Neural cell (in vitro differentiated cells): Measurements from ENCODE around the gene OTOF.

Experiments used
- EP300 ChIP-seq: fragments of 450-650 bp; conservative IDR thresholded peaks from 2 replicates; pipeline ENCODE4 v1.6.1; 2014; ENCODE audit warnings: antibody characterized with exemption, mild to moderate bottlenecking, moderate library complexity; ENCODE audit not compliant: poor library complexity, severe bottlenecking
- EZH2 ChIP-seq: fragments of 200-600, 300-800 bp; shearing (Covaris generic), sonication (generic); IDR thresholded peaks from 2 replicates; pipeline ENCODE4 v1.6.1; 2014; ENCODE audit warnings: antibody characterized with exemption, low read length, borderline replicate concordance, mild to moderate bottlenecking; ENCODE audit not compliant: insufficient read depth, poor library complexity, severe bottlenecking
- POLR2AphosphoS5 ChIP-seq: IDR thresholded peaks from 2 replicates; pipeline ENCODE4 v1.6.1; 2012
- RAD21 ChIP-seq: fragments of 450-650 bp; conservative IDR thresholded peaks from 2 replicates; pipeline ENCODE4 v1.6.1; 2014; ENCODE audit warnings: antibody characterized with exemption, mild to moderate bottlenecking, moderate library complexity
- SMC3 ChIP-seq: fragments of 450-650 bp; conservative IDR thresholded peaks from 2 replicates; pipeline ENCODE4 v1.6.1; 2014; ENCODE audit warnings: antibody characterized with exemption, mild to moderate bottlenecking, moderate library complexity; ENCODE audit not compliant: poor library complexity
- TAF1 ChIP-seq: IDR thresholded peaks from 2 replicates; pipeline ENCODE4 v1.6.1; 2012; ENCODE audit warnings: low read depth
- TF ChIP-seq, protein P1 (sequence below): fragments of 450-650 bp; IDR thresholded peaks from 2 replicates; pipeline ENCODE4 v1.5.1; 2014; ENCODE audit warnings: antibody characterized with exemption, mild to moderate bottlenecking, moderate library complexity; ENCODE audit not compliant: poor library complexity, severe bottlenecking
- TF ChIP-seq, protein P2 (sequence below): IDR thresholded peaks from 2 replicates; pipeline ENCODE4 v1.6.1; 2012; ENCODE audit warnings: borderline replicate concordance

DNA sequence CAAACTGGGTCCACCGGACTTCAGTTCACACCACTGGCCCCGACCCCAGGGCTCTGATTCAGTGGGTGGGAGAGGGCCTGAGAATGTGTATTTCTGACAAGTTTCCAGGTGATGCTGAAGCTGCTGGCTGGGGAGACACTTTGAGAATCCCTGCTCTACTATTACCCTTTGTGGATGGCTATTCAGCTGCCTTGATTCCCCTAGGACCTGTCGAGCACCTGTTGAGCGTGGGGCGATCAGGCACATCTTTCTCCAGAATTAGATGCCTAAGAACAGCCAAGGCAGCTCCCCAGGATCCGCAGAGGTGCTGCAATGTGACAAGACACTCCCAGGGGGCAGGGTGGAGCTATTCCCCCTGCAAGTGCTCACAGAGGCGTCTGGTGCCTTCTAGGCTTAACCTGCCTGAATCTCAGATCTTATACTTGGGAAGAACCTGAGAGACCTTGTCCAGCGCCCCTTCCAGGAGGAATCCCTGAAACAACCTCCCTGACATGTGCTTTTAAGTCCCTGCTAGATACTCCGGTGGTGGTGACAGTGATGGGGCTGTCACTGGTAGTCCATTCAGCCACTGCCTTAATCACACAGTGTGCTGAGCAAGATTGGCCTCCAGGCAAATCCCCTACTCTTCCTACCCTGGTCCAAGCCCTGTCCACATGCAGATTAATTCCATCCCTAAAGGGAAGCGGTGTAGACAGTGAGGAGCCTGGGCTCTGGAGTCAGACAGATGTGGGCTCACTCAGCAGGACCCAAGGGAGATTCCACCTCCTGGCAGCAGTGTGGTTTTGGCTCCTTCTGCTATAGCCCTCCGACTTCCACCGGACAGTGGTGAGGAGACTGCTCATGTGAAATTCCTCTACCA lies 43.4 kb upstream of the OTOF start:
- TF ChIP-seq, protein P1, sequence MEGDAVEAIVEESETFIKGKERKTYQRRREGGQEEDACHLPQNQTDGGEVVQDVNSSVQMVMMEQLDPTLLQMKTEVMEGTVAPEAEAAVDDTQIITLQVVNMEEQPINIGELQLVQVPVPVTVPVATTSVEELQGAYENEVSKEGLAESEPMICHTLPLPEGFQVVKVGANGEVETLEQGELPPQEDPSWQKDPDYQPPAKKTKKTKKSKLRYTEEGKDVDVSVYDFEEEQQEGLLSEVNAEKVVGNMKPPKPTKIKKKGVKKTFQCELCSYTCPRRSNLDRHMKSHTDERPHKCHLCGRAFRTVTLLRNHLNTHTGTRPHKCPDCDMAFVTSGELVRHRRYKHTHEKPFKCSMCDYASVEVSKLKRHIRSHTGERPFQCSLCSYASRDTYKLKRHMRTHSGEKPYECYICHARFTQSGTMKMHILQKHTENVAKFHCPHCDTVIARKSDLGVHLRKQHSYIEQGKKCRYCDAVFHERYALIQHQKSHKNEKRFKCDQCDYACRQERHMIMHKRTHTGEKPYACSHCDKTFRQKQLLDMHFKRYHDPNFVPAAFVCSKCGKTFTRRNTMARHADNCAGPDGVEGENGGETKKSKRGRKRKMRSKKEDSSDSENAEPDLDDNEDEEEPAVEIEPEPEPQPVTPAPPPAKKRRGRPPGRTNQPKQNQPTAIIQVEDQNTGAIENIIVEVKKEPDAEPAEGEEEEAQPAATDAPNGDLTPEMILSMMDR, result no peak
- TF ChIP-seq POLR2AphosphoS5 (no peak), EZH2 (no peak), SMC3 (no peak), RAD21 (no peak), TAF1 (no peak), EP300 (no peak)
- TF ChIP-seq, protein P2, sequence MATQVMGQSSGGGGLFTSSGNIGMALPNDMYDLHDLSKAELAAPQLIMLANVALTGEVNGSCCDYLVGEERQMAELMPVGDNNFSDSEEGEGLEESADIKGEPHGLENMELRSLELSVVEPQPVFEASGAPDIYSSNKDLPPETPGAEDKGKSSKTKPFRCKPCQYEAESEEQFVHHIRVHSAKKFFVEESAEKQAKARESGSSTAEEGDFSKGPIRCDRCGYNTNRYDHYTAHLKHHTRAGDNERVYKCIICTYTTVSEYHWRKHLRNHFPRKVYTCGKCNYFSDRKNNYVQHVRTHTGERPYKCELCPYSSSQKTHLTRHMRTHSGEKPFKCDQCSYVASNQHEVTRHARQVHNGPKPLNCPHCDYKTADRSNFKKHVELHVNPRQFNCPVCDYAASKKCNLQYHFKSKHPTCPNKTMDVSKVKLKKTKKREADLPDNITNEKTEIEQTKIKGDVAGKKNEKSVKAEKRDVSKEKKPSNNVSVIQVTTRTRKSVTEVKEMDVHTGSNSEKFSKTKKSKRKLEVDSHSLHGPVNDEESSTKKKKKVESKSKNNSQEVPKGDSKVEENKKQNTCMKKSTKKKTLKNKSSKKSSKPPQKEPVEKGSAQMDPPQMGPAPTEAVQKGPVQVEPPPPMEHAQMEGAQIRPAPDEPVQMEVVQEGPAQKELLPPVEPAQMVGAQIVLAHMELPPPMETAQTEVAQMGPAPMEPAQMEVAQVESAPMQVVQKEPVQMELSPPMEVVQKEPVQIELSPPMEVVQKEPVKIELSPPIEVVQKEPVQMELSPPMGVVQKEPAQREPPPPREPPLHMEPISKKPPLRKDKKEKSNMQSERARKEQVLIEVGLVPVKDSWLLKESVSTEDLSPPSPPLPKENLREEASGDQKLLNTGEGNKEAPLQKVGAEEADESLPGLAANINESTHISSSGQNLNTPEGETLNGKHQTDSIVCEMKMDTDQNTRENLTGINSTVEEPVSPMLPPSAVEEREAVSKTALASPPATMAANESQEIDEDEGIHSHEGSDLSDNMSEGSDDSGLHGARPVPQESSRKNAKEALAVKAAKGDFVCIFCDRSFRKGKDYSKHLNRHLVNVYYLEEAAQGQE, result no peak
